Colonic mucosa (tissue), 4 donors: ENCODE measurements around the gene CTIF. TPM values are rescaled to one million over a fixed set of nuclear protein-coding genes. Genes with fewer than 3 reads are reported as not detected.

ENCODE experiments used
- DNase-seq: peaks from one replicate; pipeline ENCODE4 v3.0.0-alpha.2; 2020
- H3K27ac ChIP-seq: fragments of 200-600 bp; one replicate; pipeline ENCODE4 v1.8.0; 2021
- H3K27me3 ChIP-seq: fragments of 200-600 bp; one replicate; pipeline ENCODE4 v1.8.0; 2021
- H3K36me3 ChIP-seq: fragments of 200-600 bp; one replicate; pipeline ENCODE4 v1.8.0; 2021
- H3K4me1 ChIP-seq: fragments of 200-600 bp; one replicate; pipeline ENCODE4 v1.8.0; 2021; ENCODE audit warnings: mild to moderate bottlenecking
- H3K4me3 ChIP-seq: fragments of 200-600 bp; one replicate; pipeline ENCODE4 v1.8.0; 2021
- H3K9ac ChIP-seq, 2 donors: one replicate each; pipeline ENCODE4 v1.7.0; 2013; ENCODE audit warnings: control low read depth in 2 of 2, low read depth in 2 of 2, low read length in 2 of 2
- H3K9me3 ChIP-seq: fragments of 200-600 bp; one replicate; pipeline ENCODE4 v1.8.0; 2021
- intact Hi-C: fragments of 100-400 bp; cut with DNase I; formaldehyde crosslinking; loops from one replicate; pipeline ENCODE4 v1.14.1; 2022
- total RNA-seq, 2 donors: library from RNA; stranded (reverse); fragmentation: NEBNext Ultra II Directional in 1 of 2; extraction: Animal tissue kit (Norgen Biotek cat#: 25700) in 1 of 2; gene quantifications; one replicate each; pipeline ENCODE4 v1.2.1, GENCODE V29; 2021
- TF ChIP-seq, protein P1 (sequence below): fragments of 200-600 bp; IDR thresholded peaks from one replicate; pipeline ENCODE4 v1.8.0; 2022; ENCODE audit warnings: antibody characterized with exemption, mild to moderate bottlenecking
- donor health status: healthy.
- donor health status: DM: no; HTN: no; CAD: no.
- donor health status: DM: no; HTN: no; CAD: no.

CTIF gene
- total RNA-seq, 2 donors from 2014 or later, result 13.0 to 16.7 TPM

DNA sequence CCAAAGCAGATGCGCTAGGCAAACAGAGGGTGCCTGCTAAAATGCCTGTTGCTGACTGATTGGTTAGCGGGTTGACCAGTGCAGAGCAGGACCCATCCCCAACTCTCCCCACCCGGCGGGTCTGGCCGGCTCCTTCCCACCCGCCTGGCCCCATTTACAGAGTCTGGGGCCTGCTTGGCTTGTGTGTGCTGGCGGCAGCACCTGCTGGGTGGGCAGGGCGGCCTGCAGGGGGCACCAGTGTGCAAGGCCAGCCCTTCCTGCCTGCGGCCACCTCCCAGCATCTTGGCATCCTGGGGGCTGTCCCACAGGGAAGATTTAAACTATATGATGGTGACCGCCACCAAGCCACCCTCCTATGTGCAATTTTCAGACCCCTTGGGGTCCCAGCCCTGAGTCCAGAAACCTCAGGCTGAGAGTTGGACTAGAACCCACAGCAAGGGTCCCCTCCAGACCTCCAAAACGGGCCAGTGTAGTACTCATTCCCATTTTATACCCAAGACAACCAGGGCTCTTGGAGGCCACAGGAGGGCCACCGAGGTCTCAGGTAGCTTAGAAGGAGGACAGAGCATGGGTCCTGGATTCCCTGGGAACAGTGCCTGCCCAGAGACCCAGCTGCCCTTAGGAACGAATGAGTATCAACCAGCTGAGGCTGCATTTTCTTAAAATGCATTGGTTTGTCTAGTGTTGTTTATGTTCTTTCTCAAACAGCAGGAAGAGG lies 238.4 kb downstream of the CTIF start:
- intact Hi-C loops, result loop anchor here (5.0 to 10.0 kb wide), 5 partner anchors 100 to 398 kb away; partner anchors contain the start of gene SMAD7
- H3K4me1 ChIP-seq, result peaks cover 6% of the 10 kb centered on the region

DNA sequence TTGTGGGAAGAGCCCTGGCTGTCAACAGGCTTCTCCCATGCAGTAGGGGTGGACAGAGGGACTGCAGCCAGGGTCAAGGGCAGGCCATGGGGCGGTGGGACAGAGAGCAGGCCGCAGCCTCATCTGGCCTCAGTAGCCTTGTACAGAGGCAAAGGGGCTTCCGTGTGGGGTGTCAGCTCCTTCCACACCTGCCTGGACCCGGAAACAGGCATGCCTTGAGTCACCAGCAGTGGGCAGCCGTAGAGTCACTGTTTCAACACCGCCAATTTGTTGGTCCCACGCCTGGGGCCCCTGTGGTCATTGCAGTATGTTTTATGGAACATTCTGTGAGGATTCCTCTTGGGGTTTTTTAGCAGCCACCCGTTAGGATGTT lies 238.9 kb downstream of the CTIF start:
- H3K4me1 ChIP-seq, result peaks cover 6% of the 10 kb centered on the region
- intact Hi-C loops, result loop anchor here (5.0 to 10.0 kb wide), 5 partner anchors 100 to 397 kb away; partner anchors contain the start of gene SMAD7
- no peak for DNase-seq
- no peaks in the 10 kb centered on the region for H3K9me3 ChIP-seq
- H3K36me3 ChIP-seq, result no peaks in the 10 kb centered on the region
- no peak overlapping the region for H3K27ac ChIP-seq
- no peak overlapping the region for H3K4me3 ChIP-seq
- no peak overlapping the region for H3K9ac ChIP-seq
- no peaks in the 10 kb centered on the region for H3K27me3 ChIP-seq
- TF ChIP-seq, protein P1, sequence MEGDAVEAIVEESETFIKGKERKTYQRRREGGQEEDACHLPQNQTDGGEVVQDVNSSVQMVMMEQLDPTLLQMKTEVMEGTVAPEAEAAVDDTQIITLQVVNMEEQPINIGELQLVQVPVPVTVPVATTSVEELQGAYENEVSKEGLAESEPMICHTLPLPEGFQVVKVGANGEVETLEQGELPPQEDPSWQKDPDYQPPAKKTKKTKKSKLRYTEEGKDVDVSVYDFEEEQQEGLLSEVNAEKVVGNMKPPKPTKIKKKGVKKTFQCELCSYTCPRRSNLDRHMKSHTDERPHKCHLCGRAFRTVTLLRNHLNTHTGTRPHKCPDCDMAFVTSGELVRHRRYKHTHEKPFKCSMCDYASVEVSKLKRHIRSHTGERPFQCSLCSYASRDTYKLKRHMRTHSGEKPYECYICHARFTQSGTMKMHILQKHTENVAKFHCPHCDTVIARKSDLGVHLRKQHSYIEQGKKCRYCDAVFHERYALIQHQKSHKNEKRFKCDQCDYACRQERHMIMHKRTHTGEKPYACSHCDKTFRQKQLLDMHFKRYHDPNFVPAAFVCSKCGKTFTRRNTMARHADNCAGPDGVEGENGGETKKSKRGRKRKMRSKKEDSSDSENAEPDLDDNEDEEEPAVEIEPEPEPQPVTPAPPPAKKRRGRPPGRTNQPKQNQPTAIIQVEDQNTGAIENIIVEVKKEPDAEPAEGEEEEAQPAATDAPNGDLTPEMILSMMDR, result no peak

More for the DNA sequence above, 238.4 kb downstream of the CTIF start:
- Histone ChIP-seq H3K4me3 (no peak overlapping the region), H3K9ac (peak overlapping the region in 1 of 2 donors; percentile 13), H3K27ac (no peak overlapping the region), H3K27me3 (no peaks in the 10 kb centered on the region), H3K36me3 (no peaks in the 10 kb centered on the region), H3K9me3 (no peaks in the 10 kb centered on the region)
- TF ChIP-seq, protein P1, result peak; percentile 90
- peak; percentile 59 for DNase-seq

- Histone ChIP-seq H3K27me3 (no peaks in the 10 kb centered on the region), H3K9me3 (no peaks in the 10 kb centered on the region), H3K4me3 (no peak overlapping the region), H3K4me1 (peaks cover 6% of the 10 kb centered on the region), H3K9ac (no peak overlapping the region), H3K36me3 (no peaks in the 10 kb centered on the region), H3K27ac (no peak overlapping the region)
- intact Hi-C loops, result loop anchor here (5.0 to 10.0 kb wide), 5 partner anchors 101 to 396 kb away; partner anchors contain the start of gene SMAD7
- TF ChIP-seq, protein P1, result no peak
- no peak for DNase-seq
These were observed 239.6 kb downstream of the CTIF start for GRCh38 chr18:48778344-48779011.

GRCh38 chr18:48779462-48779861 lies 240.6 kb downstream of the CTIF start:
- no peak overlapping the region for H3K27ac ChIP-seq
- H3K27me3 ChIP-seq, result no peaks in the 10 kb centered on the region
- no peak overlapping the region for H3K4me3 ChIP-seq
- H3K9me3 ChIP-seq, result no peaks in the 10 kb centered on the region
- TF ChIP-seq, protein P1, result no peak
- DNase-seq, result no peak
- intact Hi-C loops, result loop anchor here (5.0 to 10.0 kb wide), 5 partner anchors 102 to 395 kb away; partner anchors contain the start of gene SMAD7
- peaks cover 6% of the 10 kb centered on the region for H3K4me1 ChIP-seq
- H3K9ac ChIP-seq, result no peak overlapping the region
- no peaks in the 10 kb centered on the region for H3K36me3 ChIP-seq

DNA sequence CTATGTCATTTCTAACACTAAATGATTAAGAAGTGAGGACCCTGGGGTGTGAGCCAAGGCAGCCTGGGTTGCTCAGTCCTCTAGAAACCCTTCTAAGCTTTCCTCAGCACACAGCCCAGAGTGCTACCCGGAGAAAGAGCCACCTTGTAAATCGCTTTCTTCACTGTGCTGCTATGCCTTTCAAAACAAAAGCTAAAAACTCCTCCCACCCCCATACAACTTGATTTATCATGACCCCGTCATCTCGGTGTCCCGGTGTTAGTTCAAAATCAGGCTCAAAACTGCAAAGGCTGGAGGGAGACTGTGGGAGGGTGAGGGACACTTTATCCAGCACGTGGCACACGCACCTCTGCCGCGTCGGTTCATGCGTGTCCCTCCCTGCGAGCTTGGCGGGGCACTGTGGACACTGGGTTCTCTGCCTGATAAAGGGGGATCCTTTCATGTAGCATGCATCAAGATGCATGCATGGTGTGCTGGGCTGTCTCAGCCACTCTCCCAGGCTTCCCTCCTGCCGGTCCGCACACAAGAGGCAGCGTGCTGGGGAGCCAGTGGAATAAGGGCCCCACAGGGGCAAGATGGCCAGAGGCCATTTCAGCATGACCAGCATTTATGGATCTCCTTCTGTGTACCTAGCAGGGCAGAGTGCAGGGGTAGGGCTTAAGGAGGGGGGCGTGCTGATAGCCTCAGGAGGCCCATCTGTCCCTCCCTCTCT lies 241.5 kb downstream of the CTIF start:
- Histone ChIP-seq H3K27ac (peak overlapping the region; percentile 36), H3K4me1 (peaks cover 6% of the 10 kb centered on the region), H3K4me3 (no peak overlapping the region), H3K9ac (peak overlapping the region in 1 of 2 donors; percentile 16), H3K9me3 (no peaks in the 10 kb centered on the region), H3K36me3 (no peaks in the 10 kb centered on the region), H3K27me3 (no peaks in the 10 kb centered on the region)
- TF ChIP-seq, protein P1, result no peak
- intact Hi-C loops, result no loop called here
- DNase-seq, result no peak
